Fibroblast of lung (primary cell): ENCODE measurements around the gene MTSS2. TPM values are rescaled to one million over a fixed set of nuclear protein-coding genes. Genes with fewer than 3 reads are reported as not detected.

ENCODE experiments used
- DNase-seq, 2 donors: peaks; one replicate each; pipeline versions ENCODE4 v3.0.0 to v3.0.0-alpha.2; 2010; ENCODE audit warnings: low read depth in 2 of 2
- H2AFZ ChIP-seq: 2 replicates; pipeline ENCODE4 v1.5.1; 2012; ENCODE audit warnings: low read length, control low read depth, inconsistent platforms
- H3K27ac ChIP-seq: 2 replicates; pipeline ENCODE4 v1.5.1; 2011; ENCODE audit warnings: low read length, control low read depth; ENCODE audit not compliant: insufficient read depth
- H3K27me3 ChIP-seq: 2 replicates; pipeline ENCODE4 v1.5.1; 2011; ENCODE audit warnings: mild to moderate bottlenecking, low read length; ENCODE audit not compliant: control insufficient read depth, insufficient read depth
- H3K36me3 ChIP-seq: 2 replicates; pipeline ENCODE4 v1.5.1; 2011; ENCODE audit warnings: low read length; ENCODE audit not compliant: control insufficient read depth, insufficient read depth
- H3K4me1 ChIP-seq: 2 replicates; pipeline ENCODE4 v1.5.1; 2011; ENCODE audit warnings: low read length; ENCODE audit not compliant: control insufficient read depth, insufficient read depth; ENCODE audit errors: extremely low read depth
- H3K4me2 ChIP-seq: 2 replicates; pipeline ENCODE4 v1.5.1; 2011; ENCODE audit warnings: low read length, control low read depth; ENCODE audit not compliant: insufficient read depth; ENCODE audit errors: extremely low read depth
- H3K4me3 ChIP-seq, 4 experiments: fragments of 200-600 bp in 1 of 4; sonication (generic) in 1 of 4; replicated peaks in 1 of 4; 2 replicates each; pipeline ENCODE4 v1.5.1; 2011 to 2016; ENCODE audit warnings: low read length in 4 of 4, low read depth in 3 of 4, mild to moderate bottlenecking in 3 of 4, control low read depth in 2 of 4, inconsistent platforms in 1 of 4, mixed read lengths in 1 of 4; ENCODE audit not compliant: insufficient read depth in 1 of 4; ENCODE audit errors: control extremely low read depth in 1 of 4
- H3K79me2 ChIP-seq: 2 replicates; pipeline ENCODE4 v1.5.1; 2012; ENCODE audit warnings: mild to moderate bottlenecking, low read length, inconsistent platforms; ENCODE audit not compliant: control insufficient read depth, insufficient read depth
- H3K9ac ChIP-seq: 2 replicates; pipeline ENCODE4 v1.5.1; 2011; ENCODE audit warnings: mild to moderate bottlenecking, low read length, control low read depth; ENCODE audit not compliant: insufficient read depth
- H3K9me3 ChIP-seq: 2 replicates; pipeline ENCODE4 v1.5.1; 2012; ENCODE audit warnings: low read depth, low read length; ENCODE audit not compliant: control insufficient read depth, insufficient read depth
- H4K20me1 ChIP-seq: 2 replicates; pipeline ENCODE4 v1.5.1; 2011; ENCODE audit warnings: low read length; ENCODE audit not compliant: control insufficient read depth, insufficient read depth; ENCODE audit errors: extremely low read depth
- CTCF ChIP-seq, 2 donors: IDR thresholded peaks in 1 of 2; conservative IDR thresholded peaks in 1 of 2; 1 replicate in 1 of 2; 2 replicates in 1 of 2; pipeline ENCODE4 v1.5.1; 2011 to 2012; ENCODE audit warnings: low read length in 2 of 2, control low read depth in 1 of 2, inconsistent platforms in 1 of 2, low read depth in 1 of 2, mild to moderate bottlenecking in 1 of 2
- EZH2 ChIP-seq: IDR thresholded peaks from 2 replicates; pipeline ENCODE4 v1.5.1; 2012; ENCODE audit warnings: low read length, control low read depth, mild to moderate bottlenecking; ENCODE audit errors: missing control alignments
- polyA plus RNA-seq, 2 donors: library from polyadenylated mRNA; depleted of rRNA in 1 of 2; stranded (reverse) in 1 of 2; unstranded in 1 of 2; fragments of >200 nt; gene quantifications; 2 replicates each; pipeline ENCODE4 v1.2.1, GENCODE V29; 2011 to 2012; ENCODE audit warnings: missing spikeins in 1 of 2
- total RNA-seq: library from RNA; depleted of rRNA; stranded (reverse); fragments of >200 nt; gene quantifications from 2 replicates; pipeline ENCODE4 v1.2.1, GENCODE V29; 2014

The MTSS2 gene
- total and polyA plus RNA-seq, 2 donors (not counting 1 experiment from before 2014, with no cell fraction given) = 126 to 131 TPM

GRCh38 chr16:70700101-70701020 lies 14.5 kb upstream of the MTSS2 start:
- no peak overlapping the region for H3K9ac ChIP-seq
- H3K79me2 ChIP-seq = no peaks in the 10 kb centered on the region
- no peak overlapping the region for H3K4me3 ChIP-seq
- no peak for DNase-seq
- TF ChIP-seq EZH2 (no peak), CTCF (conservative IDR thresholded peaks at IDR 0.05 in 1 of 2, IDR thresholded peaks at IDR 0.05 in 1 of 2; ENCODE audit: low read depth in 1 of 2, low read length in 2 of 2) (no peak)
- H3K4me1 ChIP-seq = peaks cover 48% of the 10 kb centered on the region
- H3K4me2 ChIP-seq = no peak overlapping the region
- H3K9me3 ChIP-seq = no peaks in the 10 kb centered on the region
- no peak overlapping the region for H2AFZ ChIP-seq
- H3K27ac ChIP-seq = no peak overlapping the region
- H4K20me1 ChIP-seq = no peaks in the 10 kb centered on the region
- no peaks in the 10 kb centered on the region for H3K36me3 ChIP-seq
- H3K27me3 ChIP-seq = no peaks in the 10 kb centered on the region

DNA sequence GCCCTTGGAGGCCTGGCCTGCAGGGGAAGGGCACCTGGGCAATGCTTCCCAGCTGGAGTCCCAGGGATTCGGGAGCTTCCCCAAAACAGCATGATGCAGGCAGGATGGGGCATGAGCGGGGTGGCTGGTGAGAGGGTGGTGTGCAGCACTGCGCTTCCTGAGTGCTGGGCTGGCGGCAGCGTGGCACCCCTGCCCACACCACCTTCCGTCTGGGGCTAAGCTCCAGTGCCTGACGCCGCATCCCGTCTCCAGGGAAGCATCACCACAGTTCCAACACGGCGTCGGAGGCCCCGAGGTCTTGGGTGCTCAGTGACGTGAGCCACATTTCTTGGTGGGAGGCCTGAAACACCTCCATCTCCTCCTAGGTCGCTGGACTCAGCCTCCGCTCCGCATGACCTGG lies 13.8 kb upstream of the MTSS2 start:
- H3K79me2 ChIP-seq = no peaks in the 10 kb centered on the region
- no peak overlapping the region for H3K9ac ChIP-seq
- TF ChIP-seq EZH2 = no peak
- no peak for TF ChIP-seq CTCF (conservative IDR thresholded peaks at IDR 0.05 in 1 of 2, IDR thresholded peaks at IDR 0.05 in 1 of 2; ENCODE audit: low read depth in 1 of 2, low read length in 2 of 2)
- no peak overlapping the region for H3K4me2 ChIP-seq
- no peak overlapping the region for H2AFZ ChIP-seq
- H4K20me1 ChIP-seq = no peaks in the 10 kb centered on the region
- no peak for DNase-seq
- H3K9me3 ChIP-seq = no peaks in the 10 kb centered on the region
- no peak overlapping the region for H3K27ac ChIP-seq
- no peak overlapping the region for H3K4me3 ChIP-seq
- H3K4me1 ChIP-seq = peaks cover 45% of the 10 kb centered on the region
- no peaks in the 10 kb centered on the region for H3K36me3 ChIP-seq
- no peaks in the 10 kb centered on the region for H3K27me3 ChIP-seq

DNA sequence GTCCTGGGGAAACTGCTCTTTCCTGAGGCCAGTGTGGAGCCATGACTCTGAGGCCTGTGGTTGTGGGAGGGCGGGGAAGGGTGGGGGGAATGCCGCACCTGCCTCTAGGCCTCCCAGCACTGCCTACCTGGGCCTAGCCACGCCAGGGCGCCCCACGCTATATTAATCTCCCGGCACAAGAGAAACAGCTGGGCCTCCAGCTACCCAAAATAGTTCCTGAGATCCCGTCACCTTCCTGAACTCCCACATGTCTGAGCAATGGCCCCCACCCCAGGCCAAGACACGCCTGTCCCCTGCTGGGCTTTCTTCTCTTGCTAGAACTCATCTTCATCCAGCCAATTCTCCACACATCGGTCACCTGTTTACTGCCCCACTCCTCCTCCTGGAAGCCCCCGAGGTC lies 13.0 kb upstream of the MTSS2 start:
- H3K36me3 ChIP-seq = no peaks in the 10 kb centered on the region
- H4K20me1 ChIP-seq = no peaks in the 10 kb centered on the region
- TF ChIP-seq EZH2 (no peak), CTCF (conservative IDR thresholded peaks at IDR 0.05 in 1 of 2, IDR thresholded peaks at IDR 0.05 in 1 of 2; ENCODE audit: low read depth in 1 of 2, low read length in 2 of 2) (no peak)
- H3K4me2 ChIP-seq = no peak overlapping the region
- H3K9ac ChIP-seq = no peak overlapping the region
- H3K4me3 ChIP-seq = no peak overlapping the region
- no peak overlapping the region for H2AFZ ChIP-seq
- no peaks in the 10 kb centered on the region for H3K79me2 ChIP-seq
- DNase-seq = no peak
- H3K4me1 ChIP-seq = peaks cover 44% of the 10 kb centered on the region
- H3K9me3 ChIP-seq = no peaks in the 10 kb centered on the region
- no peaks in the 10 kb centered on the region for H3K27me3 ChIP-seq
- no peak overlapping the region for H3K27ac ChIP-seq
